ENCODE results near the gene NDRG4. TPM values are rescaled to one million over a fixed set of nuclear protein-coding genes. Genes with fewer than 3 reads are reported as not detected.

Gene NDRG4
- total RNA-seq, 4 donors from 2014 or later, result 0.60 to 64.7 (median 4.4) TPM

DNA sequence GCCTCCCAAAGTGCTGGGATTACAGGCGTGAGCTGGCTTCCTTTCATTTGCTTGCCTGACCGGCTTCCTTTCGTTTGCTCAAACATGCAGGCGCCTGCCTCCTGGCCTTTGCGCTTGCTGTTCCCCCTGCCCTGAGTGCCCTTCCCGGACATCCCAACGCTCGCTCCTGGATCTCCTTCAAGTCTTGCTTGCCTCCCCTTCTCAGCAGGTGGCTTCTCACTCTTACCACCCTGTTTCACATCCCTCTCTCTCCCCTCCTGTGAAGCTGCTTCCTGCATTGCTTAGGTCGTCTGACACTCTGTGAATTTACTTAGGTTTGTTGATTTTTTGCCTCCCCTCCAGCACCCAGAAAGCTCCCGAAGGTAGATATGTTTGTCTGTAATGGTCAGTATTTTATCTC lies 25.6 kb upstream of the NDRG4 start:
- TF ChIP-seq EP300 (IDR thresholded peaks at IDR 0.05; ENCODE audit: low read depth), result no peak
- TF ChIP-seq POLR2A (IDR thresholded peaks at IDR 0.05), result no peak
- TF ChIP-seq, protein P1, sequence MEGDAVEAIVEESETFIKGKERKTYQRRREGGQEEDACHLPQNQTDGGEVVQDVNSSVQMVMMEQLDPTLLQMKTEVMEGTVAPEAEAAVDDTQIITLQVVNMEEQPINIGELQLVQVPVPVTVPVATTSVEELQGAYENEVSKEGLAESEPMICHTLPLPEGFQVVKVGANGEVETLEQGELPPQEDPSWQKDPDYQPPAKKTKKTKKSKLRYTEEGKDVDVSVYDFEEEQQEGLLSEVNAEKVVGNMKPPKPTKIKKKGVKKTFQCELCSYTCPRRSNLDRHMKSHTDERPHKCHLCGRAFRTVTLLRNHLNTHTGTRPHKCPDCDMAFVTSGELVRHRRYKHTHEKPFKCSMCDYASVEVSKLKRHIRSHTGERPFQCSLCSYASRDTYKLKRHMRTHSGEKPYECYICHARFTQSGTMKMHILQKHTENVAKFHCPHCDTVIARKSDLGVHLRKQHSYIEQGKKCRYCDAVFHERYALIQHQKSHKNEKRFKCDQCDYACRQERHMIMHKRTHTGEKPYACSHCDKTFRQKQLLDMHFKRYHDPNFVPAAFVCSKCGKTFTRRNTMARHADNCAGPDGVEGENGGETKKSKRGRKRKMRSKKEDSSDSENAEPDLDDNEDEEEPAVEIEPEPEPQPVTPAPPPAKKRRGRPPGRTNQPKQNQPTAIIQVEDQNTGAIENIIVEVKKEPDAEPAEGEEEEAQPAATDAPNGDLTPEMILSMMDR (IDR thresholded peaks at IDR 0.05), result no peak
- TF ChIP-seq POLR2AphosphoS5 (IDR thresholded peaks at IDR 0.05), result no peak
- in situ Hi-C loops (cut with MboI; ENCODE audit: low pct_ligation_motif_present in 1 of 4, low pct_unique_long_range_greater_than_20kb in 1 of 4, low sequenced_read_pairs in 3 of 4) (no loop called here), intact Hi-C loops (cut with DNase I; ENCODE audit: low total_unique reads) (no loop called here)
- peaks cover 10% of the 10 kb centered on the region for H3K27me3 ChIP-seq
- WGBS, 2 donors (ENCODE audit: low coverage in 1 of 2), result 66 to 75% methylated on average over 8 to 10 of the region's 10 CpGs
- no peak for DNase-seq
- H3K27ac ChIP-seq, result no peak overlapping the region
- H3K4me1 ChIP-seq, result no peaks in the 10 kb centered on the region
- no peaks in the 10 kb centered on the region for H3K9me3 ChIP-seq
- H3K4me3 ChIP-seq, result no peak overlapping the region
- no peaks in the 10 kb centered on the region for H3K36me3 ChIP-seq

DNA sequence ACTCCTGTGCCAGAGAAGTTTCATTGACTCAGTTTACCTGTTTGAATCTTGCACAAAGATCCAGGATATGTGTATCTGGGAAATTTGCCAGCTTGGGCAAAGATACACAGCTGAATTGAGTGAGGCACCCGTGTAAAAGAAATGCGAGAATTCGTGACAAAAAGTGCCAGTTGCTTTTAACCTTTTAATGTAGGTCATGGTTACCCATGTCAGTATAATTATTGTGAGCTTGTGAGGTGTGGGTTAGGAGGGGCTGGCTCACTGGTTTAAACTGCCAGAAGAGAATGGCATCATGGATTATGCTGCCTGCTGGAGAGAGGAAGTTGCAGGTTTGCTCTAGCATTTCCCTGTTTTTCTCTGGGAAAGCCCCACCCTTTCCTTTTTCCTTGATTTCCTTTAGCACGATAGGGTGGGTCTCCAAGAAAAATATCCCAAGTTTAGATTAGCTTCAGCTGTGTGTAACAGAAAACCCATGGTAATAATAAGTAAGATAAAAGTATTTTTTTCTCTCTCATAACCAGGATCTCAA lies 24.8 kb upstream of the NDRG4 start:
- DNase-seq, result no peak
- intact Hi-C loops (cut with DNase I; ENCODE audit: low total_unique reads) (no loop called here), in situ Hi-C loops (cut with MboI; ENCODE audit: low pct_ligation_motif_present in 1 of 4, low pct_unique_long_range_greater_than_20kb in 1 of 4, low sequenced_read_pairs in 3 of 4) (loop anchor here in 1 of 4 donors (25.0 kb wide), 1 partner anchor 463 kb away; the partner anchor contains the start of genes USB1 and ZNF319)
- H3K4me3 ChIP-seq, result no peak overlapping the region
- H3K27me3 ChIP-seq, result peaks cover 6% of the 10 kb centered on the region
- no peak overlapping the region for H3K27ac ChIP-seq
- no peaks in the 10 kb centered on the region for H3K36me3 ChIP-seq
- no peaks in the 10 kb centered on the region for H3K4me1 ChIP-seq
- WGBS, 2 donors (ENCODE audit: low coverage in 1 of 2), result 42 to 50% methylated on average over 4 of the region's 4 CpGs
- H3K9me3 ChIP-seq, result no peaks in the 10 kb centered on the region
- TF ChIP-seq, protein P1 (IDR thresholded peaks at IDR 0.05), result no peak
- TF ChIP-seq POLR2AphosphoS5 (IDR thresholded peaks at IDR 0.05) (no peak), EP300 (IDR thresholded peaks at IDR 0.05; ENCODE audit: low read depth) (no peak), POLR2A (IDR thresholded peaks at IDR 0.05) (no peak)

DNA sequence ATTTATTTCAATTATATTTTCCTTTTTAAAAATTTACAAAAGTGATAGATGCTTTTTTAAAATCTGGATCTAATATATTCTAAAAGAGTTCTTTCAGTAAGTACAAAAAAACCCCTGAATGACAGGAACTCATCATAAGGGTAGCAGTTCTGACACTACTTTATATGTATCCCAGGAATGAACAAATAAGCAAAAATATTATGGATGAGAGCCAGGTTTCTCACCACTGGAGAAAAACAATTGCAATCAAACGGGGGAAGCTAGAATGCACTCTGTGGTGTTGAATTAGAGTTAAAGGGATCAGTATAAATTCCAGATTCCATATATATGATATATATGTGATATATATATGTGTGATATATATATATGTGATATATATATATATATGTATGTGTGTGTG lies 23.2 kb upstream of the NDRG4 start:
- 39 to 47% methylated on average over 1 of the region's 1 CpG for WGBS, 2 donors (ENCODE audit: low coverage in 1 of 2)
- H3K4me3 ChIP-seq, result no peak overlapping the region
- no peaks in the 10 kb centered on the region for H3K9me3 ChIP-seq
- H3K27ac ChIP-seq, result no peak overlapping the region
- H3K27me3 ChIP-seq, result peaks cover 6% of the 10 kb centered on the region
- H3K4me1 ChIP-seq, result no peaks in the 10 kb centered on the region
- no peak for TF ChIP-seq POLR2A (IDR thresholded peaks at IDR 0.05)
- no peak for TF ChIP-seq POLR2AphosphoS5 (IDR thresholded peaks at IDR 0.05)
- no peak for TF ChIP-seq EP300 (IDR thresholded peaks at IDR 0.05; ENCODE audit: low read depth)
- TF ChIP-seq, protein P1 (IDR thresholded peaks at IDR 0.05), result no peak
- DNase-seq, result no peak
- intact Hi-C loops (cut with DNase I; ENCODE audit: low total_unique reads), result no loop called here
- in situ Hi-C loops (cut with MboI; ENCODE audit: low pct_ligation_motif_present in 1 of 4, low pct_unique_long_range_greater_than_20kb in 1 of 4, low sequenced_read_pairs in 3 of 4), result loop anchor here in 1 of 4 donors (25.0 kb wide), 1 partner anchor 464 kb away; the partner anchor contains the start of genes USB1 and ZNF319
- no peaks in the 10 kb centered on the region for H3K36me3 ChIP-seq

DNA sequence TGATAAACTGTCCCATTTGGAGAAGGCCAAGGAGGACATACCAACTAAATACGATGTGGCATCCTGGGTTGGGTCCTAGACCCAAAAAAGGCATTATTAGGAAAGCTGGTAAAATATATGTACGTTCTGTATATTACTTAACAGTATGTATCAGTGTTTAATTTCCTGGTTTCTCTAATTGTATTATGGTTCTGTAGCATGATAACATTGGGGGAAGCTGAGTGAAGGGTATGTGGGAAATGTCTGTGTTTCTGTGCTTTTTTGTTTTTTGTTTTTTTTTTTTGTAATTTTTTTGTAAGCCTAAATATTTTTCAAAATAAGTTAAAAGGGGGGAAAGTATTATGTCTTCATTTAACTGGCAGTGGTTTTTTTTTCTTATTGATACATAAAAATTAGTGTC lies 21.5 kb upstream of the NDRG4 start:
- in situ Hi-C loops (cut with MboI; ENCODE audit: low pct_ligation_motif_present in 1 of 4, low pct_unique_long_range_greater_than_20kb in 1 of 4, low sequenced_read_pairs in 3 of 4) (loop anchor here in 1 of 4 donors (25.0 kb wide), 1 partner anchor 466 kb away; the partner anchor contains the start of genes USB1 and ZNF319), intact Hi-C loops (cut with DNase I; ENCODE audit: low total_unique reads) (no loop called here)
- Histone ChIP-seq H3K9me3 (no peaks in the 10 kb centered on the region), H3K27ac (no peak overlapping the region), H3K36me3 (no peaks in the 10 kb centered on the region), H3K4me1 (no peaks in the 10 kb centered on the region), H3K4me3 (no peak overlapping the region), H3K27me3 (peaks cover 6% of the 10 kb centered on the region)
- TF ChIP-seq POLR2AphosphoS5 (IDR thresholded peaks at IDR 0.05) (no peak), POLR2A (IDR thresholded peaks at IDR 0.05) (no peak), EP300 (IDR thresholded peaks at IDR 0.05; ENCODE audit: low read depth) (no peak)
- TF ChIP-seq, protein P1 (IDR thresholded peaks at IDR 0.05), result no peak
- no peak for DNase-seq
- 91 to 94% methylated on average over 2 of the region's 2 CpGs for WGBS, 2 donors (ENCODE audit: low coverage in 1 of 2)

Measured in transverse colon (tissue), 4 donors.